ENCODE data around the gene AKAP9. TPM values are rescaled to one million over a fixed set of nuclear protein-coding genes. Genes with fewer than 3 reads are reported as not detected.

The AKAP9 gene
- total and polyA plus RNA-seq, 4 donors = 11.4 to 203 (median 40.0) TPM

- Histone ChIP-seq H3K4me3 (no peak overlapping the region), H3K27ac (ENCODE audit: low read depth in 1 of 2, low read length in 1 of 2) (no peak overlapping the region), H3K9me3 (ENCODE audit: control insufficient read depth in 4 of 4, insufficient read depth in 3 of 4, low read length in 3 of 4) (no peaks in the 10 kb centered on the region), H3K36me3 (ENCODE audit: control insufficient read depth in 4 of 4, insufficient read depth in 4 of 4, low read length in 4 of 4) (no peaks in the 10 kb centered on the region), H3K27me3 (ENCODE audit: control insufficient read depth in 3 of 3, insufficient read depth in 3 of 3, low read length in 2 of 3) (no peaks in the 10 kb centered on the region), H3K9ac (ENCODE audit: insufficient read depth in 1 of 2, low read length in 2 of 2) (no peak overlapping the region), H3K4me1 (ENCODE audit: control insufficient read depth in 5 of 5, insufficient read depth in 5 of 5, low read length in 5 of 5) (peaks cover 0 to 6% (median 0%) of the 10 kb centered on the region in 5 donors)
- ATAC-seq (ENCODE audit: insufficient read depth, low FRiP score) (no peak), DNase-seq (no peak)
- WGBS, 2 donors = 98 to 99% methylated on average over 1 of the region's 1 CpG
- TF ChIP-seq, protein P1, sequence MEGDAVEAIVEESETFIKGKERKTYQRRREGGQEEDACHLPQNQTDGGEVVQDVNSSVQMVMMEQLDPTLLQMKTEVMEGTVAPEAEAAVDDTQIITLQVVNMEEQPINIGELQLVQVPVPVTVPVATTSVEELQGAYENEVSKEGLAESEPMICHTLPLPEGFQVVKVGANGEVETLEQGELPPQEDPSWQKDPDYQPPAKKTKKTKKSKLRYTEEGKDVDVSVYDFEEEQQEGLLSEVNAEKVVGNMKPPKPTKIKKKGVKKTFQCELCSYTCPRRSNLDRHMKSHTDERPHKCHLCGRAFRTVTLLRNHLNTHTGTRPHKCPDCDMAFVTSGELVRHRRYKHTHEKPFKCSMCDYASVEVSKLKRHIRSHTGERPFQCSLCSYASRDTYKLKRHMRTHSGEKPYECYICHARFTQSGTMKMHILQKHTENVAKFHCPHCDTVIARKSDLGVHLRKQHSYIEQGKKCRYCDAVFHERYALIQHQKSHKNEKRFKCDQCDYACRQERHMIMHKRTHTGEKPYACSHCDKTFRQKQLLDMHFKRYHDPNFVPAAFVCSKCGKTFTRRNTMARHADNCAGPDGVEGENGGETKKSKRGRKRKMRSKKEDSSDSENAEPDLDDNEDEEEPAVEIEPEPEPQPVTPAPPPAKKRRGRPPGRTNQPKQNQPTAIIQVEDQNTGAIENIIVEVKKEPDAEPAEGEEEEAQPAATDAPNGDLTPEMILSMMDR (IDR thresholded peaks at IDR 0.05; ENCODE audit: control extremely low read depth, extremely low read depth) = no peak
Measured at GRCh38 chr7:91957232-91957631, 16.6 kb downstream of the AKAP9 start.

DNA sequence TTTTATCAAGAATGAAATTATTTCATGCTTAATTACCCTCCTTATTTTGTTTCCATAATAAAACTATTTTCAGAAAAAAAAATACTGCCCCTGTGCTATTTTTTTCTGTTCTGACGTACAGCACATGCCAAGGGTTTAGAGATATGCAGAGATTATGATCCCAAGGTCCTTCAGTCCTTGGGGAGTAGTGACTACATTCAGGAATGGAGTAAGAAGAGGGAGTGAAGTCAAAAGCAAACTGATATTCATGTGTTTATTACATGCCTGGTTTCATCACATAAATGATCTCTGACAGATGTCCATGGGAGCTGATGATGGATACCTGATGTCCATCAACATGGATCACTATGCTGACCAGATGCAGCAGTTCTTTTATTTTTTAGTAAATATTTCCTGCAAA, 17.2 kb downstream of the AKAP9 start:
- H3K27ac ChIP-seq (ENCODE audit: low read depth in 1 of 2, low read length in 1 of 2) = no peak overlapping the region
- no peaks in the 10 kb centered on the region for H3K9me3 ChIP-seq (ENCODE audit: control insufficient read depth in 4 of 4, insufficient read depth in 3 of 4, low read length in 3 of 4)
- no peak overlapping the region for H3K4me3 ChIP-seq
- TF ChIP-seq, protein P1 (IDR thresholded peaks at IDR 0.05; ENCODE audit: control extremely low read depth, extremely low read depth) = no peak
- no peaks in the 10 kb centered on the region for H3K36me3 ChIP-seq (ENCODE audit: control insufficient read depth in 4 of 4, insufficient read depth in 4 of 4, low read length in 4 of 4)
- DNase-seq (no peak), ATAC-seq (ENCODE audit: insufficient read depth, low FRiP score) (no peak)
- no peaks in the 10 kb centered on the region for H3K27me3 ChIP-seq (ENCODE audit: control insufficient read depth in 3 of 3, insufficient read depth in 3 of 3, low read length in 2 of 3)
- peaks cover 0 to 6% (median 0%) of the 10 kb centered on the region in 5 donors for H3K4me1 ChIP-seq (ENCODE audit: control insufficient read depth in 5 of 5, insufficient read depth in 5 of 5, low read length in 5 of 5)
- WGBS, 2 donors = 65 to 86% methylated on average over 1 of the region's 1 CpG
- no peak overlapping the region for H3K9ac ChIP-seq (ENCODE audit: insufficient read depth in 1 of 2, low read length in 2 of 2)

GRCh38 chr7:91959023-91959422, 18.4 kb downstream of the AKAP9 start:
- H3K4me1 ChIP-seq (ENCODE audit: control insufficient read depth in 5 of 5, insufficient read depth in 5 of 5, low read length in 5 of 5) = peaks cover 0 to 6% (median 0%) of the 10 kb centered on the region in 5 donors
- no peak overlapping the region for H3K4me3 ChIP-seq
- no peaks in the 10 kb centered on the region for H3K36me3 ChIP-seq (ENCODE audit: control insufficient read depth in 4 of 4, insufficient read depth in 4 of 4, low read length in 4 of 4)
- H3K27ac ChIP-seq (ENCODE audit: low read depth in 1 of 2, low read length in 1 of 2) = no peak overlapping the region
- TF ChIP-seq, protein P1 (IDR thresholded peaks at IDR 0.05; ENCODE audit: control extremely low read depth, extremely low read depth) = no peak
- ATAC-seq (ENCODE audit: insufficient read depth, low FRiP score) (no peak), DNase-seq (no peak)
- no peaks in the 10 kb centered on the region for H3K9me3 ChIP-seq (ENCODE audit: control insufficient read depth in 4 of 4, insufficient read depth in 3 of 4, low read length in 3 of 4)
- no peaks in the 10 kb centered on the region for H3K27me3 ChIP-seq (ENCODE audit: control insufficient read depth in 3 of 3, insufficient read depth in 3 of 3, low read length in 2 of 3)
- WGBS, 2 donors = 56 to 78% methylated on average over 5 of the region's 5 CpGs
- no peak overlapping the region for H3K9ac ChIP-seq (ENCODE audit: insufficient read depth in 1 of 2, low read length in 2 of 2)

DNA sequence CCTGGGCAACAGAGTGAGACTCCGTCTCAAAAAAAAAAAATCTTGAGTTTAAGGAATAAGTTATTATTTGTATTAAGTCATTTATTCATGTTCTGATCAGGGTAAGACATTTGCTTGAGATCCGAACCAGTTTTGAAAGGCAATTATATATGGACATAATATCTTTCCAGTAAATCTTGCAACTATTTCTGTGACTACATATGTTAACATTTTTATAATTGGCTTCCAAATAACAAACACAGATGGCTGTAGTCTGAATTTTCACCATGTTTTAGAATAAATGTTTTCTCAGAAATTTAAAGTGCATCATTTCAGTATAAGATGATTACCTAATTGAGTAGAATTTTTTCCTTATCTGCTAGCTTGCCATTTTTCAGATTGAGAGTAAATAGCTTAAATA, 21.2 kb downstream of the AKAP9 start:
- Histone ChIP-seq H3K27me3 (ENCODE audit: control insufficient read depth in 3 of 3, insufficient read depth in 3 of 3, low read length in 2 of 3) (no peaks in the 10 kb centered on the region), H3K9me3 (ENCODE audit: control insufficient read depth in 4 of 4, insufficient read depth in 3 of 4, low read length in 3 of 4) (no peaks in the 10 kb centered on the region), H3K4me3 (no peak overlapping the region), H3K4me1 (ENCODE audit: control insufficient read depth in 5 of 5, insufficient read depth in 5 of 5, low read length in 5 of 5) (peaks cover 0 to 6% (median 0%) of the 10 kb centered on the region in 5 donors), H3K27ac (ENCODE audit: low read depth in 1 of 2, low read length in 1 of 2) (no peak overlapping the region), H3K36me3 (ENCODE audit: control insufficient read depth in 4 of 4, insufficient read depth in 4 of 4, low read length in 4 of 4) (no peaks in the 10 kb centered on the region), H3K9ac (ENCODE audit: insufficient read depth in 1 of 2, low read length in 2 of 2) (no peak overlapping the region)
- ATAC-seq (ENCODE audit: insufficient read depth, low FRiP score) (no peak), DNase-seq (no peak)
- TF ChIP-seq, protein P1 (IDR thresholded peaks at IDR 0.05; ENCODE audit: control extremely low read depth, extremely low read depth) = no peak
- WGBS, 2 donors = 93 to 96% methylated on average over 2 of the region's 2 CpGs
